Activated naive CD8-positive, alpha-beta T cell treated with anti-CD3 and anti-CD28 coated beads, Interleukin-2, amount 50 U/mL, for 16 hours (primary cell): ENCODE data around the gene RPRD2.

Experiments
- DNase-seq: peaks from one replicate; pipeline ENCODE4 v3.0.0-alpha.2; 2020; ENCODE audit warnings: low read depth, low spot score

Gene RPRD2

DNA sequence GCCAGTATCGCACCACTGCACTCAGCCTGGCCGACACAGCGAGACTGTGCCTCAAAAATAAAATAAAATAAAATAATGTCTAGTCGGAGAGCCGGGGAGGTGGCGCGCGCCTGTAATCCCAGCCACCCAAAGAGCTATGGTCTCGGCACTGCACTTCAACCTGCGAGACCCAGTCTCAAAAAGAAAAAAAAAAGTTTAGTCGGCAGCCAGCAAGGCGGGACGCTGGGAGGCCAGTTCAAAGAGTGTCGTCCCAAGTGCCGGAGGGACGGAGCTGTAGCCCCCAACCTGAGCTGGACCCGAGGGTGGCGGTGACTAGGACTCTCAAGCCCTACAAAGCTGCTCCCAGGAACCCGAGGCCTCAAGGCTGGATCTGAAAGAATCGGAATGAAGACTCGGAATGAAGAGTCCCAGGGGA lies 151.0 kb downstream of the RPRD2 start:
- no peak for DNase-seq

DNA sequence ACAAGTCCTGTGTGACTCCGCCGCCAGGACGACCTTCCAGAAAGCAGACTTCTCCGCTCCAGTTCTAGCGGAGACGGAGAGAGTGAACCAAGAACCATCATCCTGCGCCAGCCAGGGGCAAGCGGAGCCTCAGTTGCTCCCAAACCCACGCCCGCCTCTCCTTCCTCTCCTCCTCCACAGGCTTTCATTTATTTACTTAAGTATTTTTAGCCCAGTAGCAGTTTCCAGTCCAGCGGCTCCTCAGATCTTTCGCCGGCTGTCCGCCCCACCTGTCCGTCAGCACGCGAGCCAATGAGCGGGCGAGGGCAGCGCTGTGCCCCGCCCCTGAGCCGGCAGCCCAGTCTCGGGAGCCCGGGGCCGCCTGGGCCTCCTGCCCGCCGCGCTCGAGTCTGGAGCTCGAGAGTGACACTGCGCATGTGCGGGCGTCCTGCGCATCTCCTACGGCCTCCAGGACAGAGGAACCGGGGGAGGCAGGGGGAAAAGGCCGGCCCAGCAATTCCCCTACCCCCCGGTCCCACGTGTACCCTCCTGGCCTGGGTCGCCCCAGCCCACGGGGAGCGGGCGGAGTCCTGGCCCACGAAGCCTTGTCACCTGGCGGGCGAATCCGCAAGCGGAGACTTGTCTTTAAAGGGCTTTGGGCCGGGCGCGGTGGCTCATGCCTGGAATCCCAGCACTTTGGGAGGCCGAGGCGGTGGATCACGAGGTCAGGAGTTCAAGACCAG lies 151.5 kb downstream of the RPRD2 start, which contains the start of gene FALEC:
TSS of gene FALEC (plus strand) at position 425 of the 722 bp plus-strand sequence.
- DNase-seq: peak; percentile 66

DNA sequence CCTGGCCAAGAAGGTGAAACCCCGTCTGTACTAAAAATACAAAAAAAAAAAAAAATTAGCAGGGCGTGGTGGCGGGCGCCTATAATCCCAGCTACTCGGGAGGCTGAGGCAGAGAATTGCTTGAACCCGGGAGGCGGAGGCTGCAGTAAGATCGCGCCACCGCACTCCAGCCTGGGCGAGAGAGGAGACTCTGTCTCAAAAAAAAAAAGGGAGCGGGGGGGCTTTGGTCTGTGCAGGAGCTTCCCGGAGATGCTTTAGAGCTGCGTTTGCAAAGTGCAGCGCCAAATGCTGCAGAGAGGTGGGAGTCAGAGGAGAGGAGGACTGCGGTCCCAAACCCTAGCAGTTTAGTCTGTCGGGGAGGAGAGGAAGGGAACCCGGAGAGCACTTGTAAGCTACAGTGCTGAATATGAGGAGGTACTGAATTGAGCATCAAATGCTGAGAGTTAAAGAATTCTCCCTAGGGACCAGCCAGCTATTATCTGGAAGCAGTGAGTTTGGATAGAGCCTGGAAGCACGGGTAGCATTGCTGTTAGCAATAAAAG lies 152.2 kb downstream of the RPRD2 start:
- DNase-seq: no peak

DNA sequence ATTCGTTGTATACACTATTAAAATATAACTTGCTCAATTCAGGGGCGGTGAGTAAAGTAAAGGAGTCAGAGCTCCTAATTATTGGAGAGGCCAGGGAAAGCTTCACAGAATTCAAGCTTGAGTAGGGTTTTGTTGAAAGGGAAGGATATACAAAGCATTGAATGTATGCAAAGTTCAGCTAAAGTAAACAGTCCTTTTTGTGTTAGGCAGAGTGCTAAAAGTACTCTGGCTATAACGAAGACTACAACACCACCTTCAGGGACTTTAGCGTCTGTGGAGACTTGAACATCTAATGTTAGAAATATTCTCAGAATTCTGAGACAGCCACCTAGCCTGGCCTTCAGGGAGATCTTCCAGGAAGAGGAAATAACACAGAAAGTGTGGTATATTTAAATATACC lies 152.7 kb downstream of the RPRD2 start:
- DNase-seq: no peak

DNA sequence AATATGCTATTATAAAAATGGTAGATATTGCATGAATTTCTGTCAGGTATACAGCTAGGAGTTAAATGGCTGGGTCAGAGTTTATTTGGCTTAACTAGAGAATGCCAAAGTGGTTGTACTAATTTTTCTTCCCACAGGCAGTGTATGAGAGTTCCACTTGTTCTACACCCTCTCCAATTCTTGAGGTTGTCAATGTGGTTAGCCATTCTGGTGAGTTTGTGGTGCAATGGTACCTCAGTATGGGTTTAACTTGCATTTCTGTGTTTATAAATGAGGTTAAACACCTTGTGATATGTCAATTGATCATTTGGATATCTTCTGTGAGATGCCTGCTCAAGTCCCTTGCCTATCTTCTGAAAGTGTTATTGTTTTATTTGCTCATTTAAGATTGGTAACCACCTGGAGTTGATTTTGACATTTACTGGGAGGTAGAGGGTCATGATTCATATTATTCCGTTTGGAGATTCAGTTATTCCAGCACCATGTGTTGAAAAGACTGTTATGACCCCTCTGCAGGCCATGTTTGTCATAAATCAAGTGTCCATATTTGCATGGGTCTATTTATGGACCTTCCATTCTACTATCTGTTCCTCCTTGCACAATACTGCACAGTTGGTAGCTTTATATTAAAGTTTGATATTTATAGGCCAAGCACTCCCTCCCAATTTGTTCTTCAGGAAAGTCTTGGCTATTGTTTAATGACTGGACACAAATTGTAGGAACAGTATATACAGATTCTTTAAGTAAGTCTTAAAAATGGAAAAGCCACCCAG lies 157.4 kb downstream of the RPRD2 start:
- DNase-seq: no peak

DNA sequence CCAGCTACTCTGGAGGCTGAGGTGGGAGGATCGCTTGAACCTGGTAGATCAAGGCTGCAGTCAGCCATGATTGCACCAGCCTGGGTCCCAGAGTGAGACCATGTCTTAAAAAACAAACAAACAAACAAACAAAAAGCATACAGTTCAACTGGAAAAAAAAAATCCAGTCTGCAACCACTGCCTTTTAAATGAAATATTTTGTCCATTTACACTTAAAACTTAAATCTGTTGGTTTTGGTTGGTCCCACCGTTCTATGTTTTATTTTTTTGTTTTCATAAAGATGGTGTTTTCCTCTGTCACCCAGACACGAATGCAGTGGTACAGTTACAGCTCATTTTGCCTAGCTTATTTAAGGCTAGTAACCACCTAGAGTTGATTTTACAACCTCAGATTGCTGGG lies 161.4 kb downstream of the RPRD2 start:
- DNase-seq: no peak
